Pancreas (tissue), 10 donors: ENCODE results near the gene NUDT16L1. TPM values are rescaled to one million over a fixed set of nuclear protein-coding genes. Genes with fewer than 3 reads are reported as not detected.
"Not testable (repeated sequence)": the region's sequence is repeated elsewhere in the genome, so short reads cannot be mapped to it uniquely, and the experiment has no call there.

Experiments
- ATAC-seq, 4 donors: fragments of 200-7000 bp; cut with Tn5 transposase; one replicate each; pipeline versions ENCODE4 v1.8.0 to v1.9.1; 2020; ENCODE audit warnings: mild to moderate bottlenecking in 4 of 4, moderate library complexity in 4 of 4
- DNase-seq, 6 donors: peaks; one replicate each; pipeline ENCODE4 v3.0.0-alpha.2; 2020
- FAIRE-seq: peaks from 2 replicates; lab custom pipeline; 2012; peaks lifted over from hg19 to GRCh38; lab: Jason Lieb, UNC
- H3K27ac ChIP-seq, 4 donors: fragments of 200-600 bp; sonication (generic); 1 replicate in 3 of 4; 2 replicates in 1 of 4; pipeline versions ENCODE4 v1.5.0 to v1.8.0; 2020
- H3K27me3 ChIP-seq, 4 donors: fragments of 200-600 bp; one replicate each; pipeline ENCODE4 v1.8.0; 2021
- H3K36me3 ChIP-seq, 3 donors: fragments of 200-600 bp; sonication (generic) in 1 of 3; one replicate each; pipeline versions ENCODE4 v1.5.0 to v1.8.0; 2020 to 2021
- H3K4me1 ChIP-seq, 3 donors: fragments of 200-600 bp; one replicate each; pipeline ENCODE4 v1.8.0; 2021
- H3K4me3 ChIP-seq, 4 donors: fragments of 200-600 bp; sonication (generic) in 2 of 4; one replicate each; pipeline versions ENCODE4 v1.5.0 to v1.8.0; 2020 to 2021
- H3K9me3 ChIP-seq, 4 donors: fragments of 200-600 bp; one replicate each; pipeline ENCODE4 v1.8.0; 2021
- CTCF ChIP-seq, 4 donors: fragments of 200-600 bp; sonication (generic) in 3 of 4; IDR thresholded peaks; one replicate each; pipeline versions ENCODE4 v1.5.0 to v1.8.0; 2021; ENCODE audit warnings: antibody characterized with exemption in 4 of 4
- WGBS, 2 donors: extraction: QIAGEN DNeasy Blood & Tissue Kit; methylation state at CpG; one replicate each; pipeline ENCODE4 v1.1.7; 2013; 5-methylcytosine and 5-hydroxymethylcytosine counted together
- intact Hi-C, 3 donors: fragments of 100-400 bp; cut with DNase I; formaldehyde crosslinking; loops; one replicate each; pipeline versions ENCODE4 v1.11.1 to v1.14.2; 2022
- polyA plus RNA-seq, 2 donors: library from polyadenylated mRNA; stranded (reverse); fragments of 200-250 nt; gene quantifications; one replicate each; pipeline ENCODE4 v1.2.3, GENCODE V29; 2013
- total RNA-seq, 6 donors: library from RNA; stranded (reverse); fragmentation: NEBNext Ultra II Directional in 4 of 6; extraction: Animal tissue kit (Norgen Biotek cat#: 25700) in 4 of 6; gene quantifications; one replicate each; pipeline versions ENCODE4 v1.2.1 to v1.2.4, GENCODE V29; 2021 to 2023
- donor health status: healthy with polysubstance abuse.
- donor health status: DM: no; HTN: no; CAD: no; lungs with moderate emphysema.
- donor health status: DM: no; HTN: no; CAD: no.
- donor health status: control.
- donor health status: control.
- donor health status: Bipolar disorder and iron deficiency.
- donor health status: DM: yes; HTN: yes; CAD: no.
- donor health status: DM: no; HTN: no; CAD: no.
- donor health status: DM: no; HTN: no; CAD: no.
- donor health status: DM: yes; HTN: yes; CAD: no.

The NUDT16L1 gene
- total and polyA plus RNA-seq, 8 donors: 7.0 to 32.3 (median 14.2) TPM

GRCh38 chr16:4649744-4650442, 43.5 kb upstream of the NUDT16L1 start:
- no peak for FAIRE-seq
- DNase-seq: no peak

GRCh38 chr16:4650443-4651074, 42.8 kb upstream of the NUDT16L1 start:
- H3K27ac ChIP-seq, H3K4me3 ChIP-seq, FAIRE-seq, intact Hi-C loops, H3K9me3 ChIP-seq, H3K27me3 ChIP-seq: not testable (repeated sequence)
- peak; percentile 47 to 73 (median 64) for TF ChIP-seq CTCF (IDR thresholded peaks at IDR 0.05)
- ATAC-seq (peak in 2 of 4 donors; percentile 18 to 46), DNase-seq (peak in 5 of 6 donors; percentile 42 to 79 (median 63))
- H3K4me1 ChIP-seq: peaks cover 24 to 26% (median 24%) of the 10 kb centered on the region in 3 donors
- peaks cover 0 to 16% (median 0%) of the 10 kb centered on the region in 3 donors for H3K36me3 ChIP-seq
- WGBS, 2 donors: 82 to 83% methylated on average over 15 of the region's 15 CpGs

More at GRCh38 chr16:4649744-4650442, 43.5 kb upstream of the NUDT16L1 start:
- ATAC-seq: no peak
- 91 to 92% methylated on average over 25 of the region's 25 CpGs for WGBS, 2 donors
- TF ChIP-seq CTCF (IDR thresholded peaks at IDR 0.05): no peak
- Histone ChIP-seq H3K27me3 (no peaks in the 10 kb centered on the region), H3K36me3 (peaks cover 0 to 15% (median 0%) of the 10 kb centered on the region in 3 donors), H3K27ac (no peak overlapping the region), H3K4me1 (peaks cover 18 to 22% (median 20%) of the 10 kb centered on the region in 3 donors), H3K4me3 (no peak overlapping the region), H3K9me3 (no peaks in the 10 kb centered on the region)
- intact Hi-C loops: no loop called here

- no peak for DNase-seq
- 95 to 96% methylated on average over 13 of the region's 13 CpGs for WGBS, 2 donors
- Histone ChIP-seq H3K36me3 (peaks cover 0 to 29% (median 0%) of the 10 kb centered on the region in 3 donors), H3K27me3 (no peaks in the 10 kb centered on the region), H3K27ac (no peak overlapping the region), H3K9me3 (no peaks in the 10 kb centered on the region), H3K4me1 (peaks cover 24 to 26% (median 24%) of the 10 kb centered on the region in 3 donors), H3K4me3 (no peak overlapping the region)
- TF ChIP-seq CTCF (IDR thresholded peaks at IDR 0.05): no peak
- FAIRE-seq: no peak
- ATAC-seq: no peak
- intact Hi-C loops: no loop called here
These were observed 41.5 kb upstream of the NUDT16L1 start for GRCh38 chr16:4651827-4652226.

- no peak for ATAC-seq
- Histone ChIP-seq H3K9me3 (no peaks in the 10 kb centered on the region), H3K4me1 (peaks cover 24 to 26% (median 24%) of the 10 kb centered on the region in 3 donors), H3K27me3 (no peaks in the 10 kb centered on the region), H3K27ac (peak overlapping the region in 1 of 4 donors; percentile 79), H3K36me3 (peaks cover 0 to 36% (median 0%) of the 10 kb centered on the region in 3 donors), H3K4me3 (no peak overlapping the region)
- TF ChIP-seq CTCF (IDR thresholded peaks at IDR 0.05): no peak
- DNase-seq: no peak
- intact Hi-C loops: no loop called here
- FAIRE-seq: no peak
- 92 to 95% methylated on average over 25 of the region's 25 CpGs for WGBS, 2 donors
These were observed 40.8 kb upstream of the NUDT16L1 start for GRCh38 chr16:4652561-4652960.
